ENCODE results near the gene OPRM1.
A peak's percentile ranks its signal among the peaks of the same experiment; 100 is the strongest.

Gene OPRM1

GRCh38 chr6:154143753-154144152 lies 104.7 kb downstream of the OPRM1 start:
- DNase-seq (ENCODE audit: extremely low spot score): no peak
- CTCF ChIA-PET: no interaction called here
- POLR2A ChIA-PET: no interaction called here
- no peak for TF ChIP-seq CTCF (IDR thresholded peaks at IDR 0.05; ENCODE audit: control extremely low read depth, extremely low read depth, low read depth, missing control alignments)

GRCh38 chr6:154154389-154154967 lies 115.4 kb downstream of the OPRM1 start:
- peak; percentile 29 for DNase-seq (ENCODE audit: extremely low spot score)
- TF ChIP-seq CTCF (IDR thresholded peaks at IDR 0.05; ENCODE audit: control extremely low read depth, extremely low read depth, low read depth, missing control alignments): peak; percentile 49
- ChIA-PET POLR2A (no interaction called here), CTCF (interaction anchor here (0.6 to 3.9 kb wide), 8 partner anchors 11 to 526 kb away, joined by 3 to 46 read pairs (median 4); no protein-coding TSS in a partner anchor)

- DNase-seq (ENCODE audit: extremely low spot score): peak; percentile 37
- peak; percentile 58 for TF ChIP-seq CTCF (IDR thresholded peaks at IDR 0.05; ENCODE audit: control extremely low read depth, extremely low read depth, low read depth, missing control alignments)
- POLR2A ChIA-PET: no interaction called here
- CTCF ChIA-PET: interaction anchor here (0.9 to 5.7 kb wide), 4 partner anchors 8 to 120 kb away, joined by 3 to 54 read pairs (median 24); no protein-coding TSS in a partner anchor
Observed at GRCh38 chr6:154156135-154156896, 117.3 kb downstream of the OPRM1 start.

GRCh38 chr6:154157082-154157481 lies 118.0 kb downstream of the OPRM1 start:
- ChIA-PET CTCF (interaction anchor here (0.8 to 5.7 kb wide), 3 partner anchors 9 to 302 kb away, joined by 3 to 54 read pairs (median 3); no protein-coding TSS in a partner anchor), POLR2A (no interaction called here)
- DNase-seq (ENCODE audit: extremely low spot score): peak; percentile 29
- TF ChIP-seq CTCF (IDR thresholded peaks at IDR 0.05; ENCODE audit: control extremely low read depth, extremely low read depth, low read depth, missing control alignments): no peak

GRCh38 chr6:154157706-154158105 lies 118.7 kb downstream of the OPRM1 start:
- TF ChIP-seq CTCF (IDR thresholded peaks at IDR 0.05; ENCODE audit: control extremely low read depth, extremely low read depth, low read depth, missing control alignments): no peak
- POLR2A ChIA-PET: no interaction called here
- DNase-seq (ENCODE audit: extremely low spot score): no peak
- CTCF ChIA-PET: interaction anchor here (0.8 to 5.7 kb wide), 5 partner anchors 9 to 301 kb away, joined by 3 to 54 read pairs (median 3); no protein-coding TSS in a partner anchor

- ChIA-PET POLR2A (no interaction called here), CTCF (interaction anchor here (0.7 to 5.7 kb wide), 6 partner anchors 12 to 126 kb away, joined by 3 to 54 read pairs (median 5); no protein-coding TSS in a partner anchor)
- no peak for TF ChIP-seq CTCF (IDR thresholded peaks at IDR 0.05; ENCODE audit: control extremely low read depth, extremely low read depth, low read depth, missing control alignments)
- DNase-seq (ENCODE audit: extremely low spot score): no peak
Observed at GRCh38 chr6:154159126-154159525, 120.1 kb downstream of the OPRM1 start.

All from GM10248 (cell line).